GM18861 (cell line): ENCODE data around the gene RBP2.
"Not testable (repeated sequence)": the region's sequence is repeated elsewhere in the genome, so short reads cannot be mapped to it uniquely, and the experiment has no call there.

ENCODE experiments used
- ATAC-seq: cut with Tn5 transposase; IDR thresholded peaks from one replicate; pipeline ENCODE4 v1.9.1; 2021; ENCODE audit not compliant: unreplicated experiment

Gene RBP2

DNA sequence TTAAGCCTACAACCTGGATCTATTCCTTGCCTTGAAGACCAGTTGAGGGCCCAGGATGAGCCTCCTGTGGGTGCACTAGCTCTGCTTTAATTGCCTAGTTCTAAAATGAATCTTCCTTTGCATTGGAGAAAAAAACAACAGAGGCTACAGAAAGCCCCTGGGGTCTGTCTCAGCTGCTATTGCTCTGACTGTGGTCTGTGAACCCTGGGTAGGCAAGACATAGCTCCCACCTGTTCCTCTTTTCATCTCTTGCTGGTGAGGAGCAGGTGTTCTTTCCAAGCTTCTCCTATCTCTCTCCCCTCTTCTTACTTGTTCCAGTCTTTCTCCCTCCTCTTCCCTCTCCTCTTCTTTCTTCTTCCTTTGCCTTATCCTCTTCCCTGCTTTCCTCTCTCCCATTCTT, 28.8 kb downstream of the RBP2 start:
- ATAC-seq: no peak

DNA sequence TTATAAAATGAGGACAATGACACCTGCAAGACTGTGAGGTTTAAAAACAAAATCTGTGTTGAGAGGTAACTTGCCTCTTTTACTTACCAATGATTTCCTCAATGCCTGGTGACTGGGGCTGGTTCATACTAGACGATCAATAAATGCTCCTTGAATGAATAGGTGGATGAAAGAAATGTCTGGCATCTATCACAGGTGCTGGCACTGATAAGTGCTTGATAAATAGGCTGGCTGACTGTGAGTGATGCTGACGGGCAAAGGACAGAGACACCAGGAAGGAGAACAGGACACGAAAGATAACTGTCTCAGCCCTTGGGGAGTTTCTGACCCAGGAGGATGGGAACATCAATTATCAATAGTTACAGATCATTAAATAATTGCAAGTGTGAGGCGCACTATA, 31.9 kb downstream of the RBP2 start:
- no peak for ATAC-seq

DNA sequence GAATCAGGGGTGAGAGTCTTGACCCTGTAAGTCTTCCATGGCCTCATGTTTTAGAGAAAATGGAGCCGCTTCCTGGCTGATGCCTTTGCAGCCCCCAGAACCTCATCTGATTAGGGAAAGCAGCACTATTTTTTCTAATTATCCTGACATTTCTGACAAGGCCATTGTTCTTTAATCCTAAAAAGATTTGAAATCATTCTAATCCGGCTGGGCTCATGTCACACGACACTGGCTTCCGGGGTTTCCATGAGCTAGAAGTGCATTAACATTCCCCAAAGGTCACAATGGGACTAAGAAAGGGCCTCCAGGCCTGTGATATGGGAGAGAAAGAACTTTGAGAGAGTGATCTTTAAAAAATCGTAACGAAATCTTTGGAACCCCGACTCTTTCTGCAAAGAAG, 33.1 kb downstream of the RBP2 start:
- no peak for ATAC-seq

DNA sequence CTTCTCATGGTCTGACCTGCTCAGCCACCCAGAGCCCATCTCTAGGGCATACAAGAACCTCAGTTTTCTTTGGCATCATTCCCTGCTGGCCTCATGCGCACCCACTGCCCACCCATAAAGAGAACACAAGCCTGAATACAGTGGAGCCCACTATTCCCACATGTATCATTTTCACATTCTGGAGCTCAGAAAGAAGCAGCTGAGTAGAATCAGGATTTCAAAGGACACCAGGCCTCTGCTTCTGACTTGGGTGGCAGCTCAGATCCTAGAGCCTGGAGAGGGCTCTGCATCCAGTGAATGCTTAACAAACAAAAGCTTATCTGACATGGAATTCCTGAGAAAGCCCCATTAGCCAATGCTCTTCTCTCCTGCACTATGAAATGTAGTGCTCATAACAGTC, 34.7 kb downstream of the RBP2 start:
- no peak for ATAC-seq

DNA sequence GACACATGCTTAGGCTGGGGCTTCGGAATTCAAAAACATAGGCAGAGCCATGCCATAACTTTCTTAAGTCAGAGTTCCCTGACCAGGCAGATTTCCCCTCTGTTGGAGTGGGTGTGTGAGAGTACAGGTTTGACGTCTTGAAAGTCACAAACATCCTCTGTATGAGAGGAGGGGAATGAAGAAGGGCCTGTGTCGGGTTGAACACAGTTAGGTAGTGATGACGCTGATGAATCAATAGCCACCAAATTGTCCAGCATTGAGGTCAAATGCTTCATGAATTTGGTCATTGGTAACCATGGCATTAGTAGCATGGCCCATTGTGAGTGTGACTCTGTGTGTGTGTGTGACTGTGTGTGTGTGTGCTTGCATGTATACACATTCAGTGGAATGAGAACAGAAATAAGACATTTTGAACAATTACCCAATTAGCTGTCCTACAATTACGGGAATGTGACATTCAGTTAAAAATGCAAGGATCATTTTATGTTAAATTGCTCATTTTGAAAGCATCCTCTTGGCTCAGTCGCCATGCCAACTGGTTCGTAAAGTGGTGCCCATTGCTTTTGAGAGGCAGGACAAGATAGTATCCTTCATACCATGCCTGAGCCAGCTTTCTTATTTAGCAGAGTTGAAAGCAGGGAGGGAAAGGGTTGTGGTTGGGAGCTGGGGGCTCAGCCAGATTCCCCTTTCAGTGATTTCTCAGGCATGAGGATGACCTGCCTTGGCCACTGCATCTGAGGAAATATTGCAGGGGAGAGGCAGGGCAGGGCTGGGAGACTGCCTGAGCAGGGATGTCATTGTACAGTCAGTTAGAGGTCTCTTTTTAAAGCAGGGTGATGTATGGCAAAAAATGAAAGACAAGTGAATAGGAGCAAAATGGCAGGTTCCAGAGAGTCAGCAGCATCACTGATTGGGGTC, 35.4 kb downstream of the RBP2 start:
- no peak for ATAC-seq

DNA sequence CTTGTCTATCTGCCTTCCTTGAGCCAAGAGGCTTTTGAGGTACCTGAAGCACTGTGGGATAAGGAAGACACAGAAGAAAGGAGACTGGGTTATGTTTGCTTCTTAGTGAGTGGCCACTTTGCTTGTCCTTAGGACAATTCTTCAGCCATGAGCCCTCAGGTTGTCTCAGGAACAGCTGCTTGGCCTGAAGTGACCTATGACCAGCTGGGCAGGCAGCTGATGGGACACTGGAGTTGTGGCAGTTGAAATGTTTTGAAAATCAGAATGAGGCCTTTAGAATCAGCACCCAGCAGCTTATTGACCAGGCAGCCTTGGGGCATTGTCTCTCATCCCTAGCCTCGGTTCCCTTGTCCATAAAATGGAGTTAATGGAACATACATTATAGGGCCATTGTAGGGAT, 37.0 kb downstream of the RBP2 start:
- ATAC-seq: no peak

DNA sequence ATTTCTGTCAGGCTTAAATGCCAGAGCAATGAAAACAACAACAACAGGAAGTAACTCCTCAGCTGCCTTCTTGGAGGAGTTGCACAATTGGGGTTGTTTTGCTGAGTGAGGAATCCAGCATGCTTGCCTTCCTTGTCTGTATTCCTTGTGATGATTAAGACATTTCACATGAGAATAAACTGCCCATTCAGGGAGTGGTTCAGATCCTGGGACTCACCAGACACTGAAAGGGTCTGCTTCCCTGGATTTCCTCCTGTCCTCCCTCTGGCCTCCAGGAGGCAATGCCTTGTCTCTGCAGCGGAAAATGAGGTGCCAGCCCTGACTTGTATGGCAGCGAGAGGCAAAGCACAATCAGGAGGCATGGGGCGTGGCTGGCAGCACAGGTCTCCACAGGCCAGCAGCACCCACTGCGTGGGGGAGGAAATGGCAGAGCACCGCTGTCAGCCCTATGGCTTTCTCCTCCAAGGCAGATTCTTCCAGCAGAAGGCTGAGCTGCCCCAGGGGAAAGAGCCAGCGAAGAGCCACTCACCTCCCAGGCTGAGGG, 41.5 kb downstream of the RBP2 start:
- ATAC-seq: no peak

DNA sequence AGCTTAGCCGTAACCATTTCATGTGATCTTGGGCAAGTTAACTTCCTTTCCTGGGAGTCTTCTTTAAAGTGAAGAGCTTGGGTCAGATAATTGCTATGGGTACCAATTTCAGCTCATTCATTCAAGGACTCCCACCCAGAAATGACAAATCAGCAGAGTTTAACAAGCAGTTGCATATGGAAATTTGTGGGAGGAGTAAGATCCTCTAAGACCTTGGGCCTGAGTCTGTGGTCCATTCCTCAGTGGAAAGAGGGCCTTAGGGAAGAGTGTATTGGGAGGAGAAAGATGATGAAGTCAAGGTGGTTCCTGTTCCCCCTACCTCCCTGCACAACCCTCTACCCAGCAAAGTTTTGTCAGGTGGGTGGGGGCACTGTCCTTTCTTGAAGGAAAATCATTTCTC, 42.1 kb downstream of the RBP2 start:
- ATAC-seq: no peak

DNA sequence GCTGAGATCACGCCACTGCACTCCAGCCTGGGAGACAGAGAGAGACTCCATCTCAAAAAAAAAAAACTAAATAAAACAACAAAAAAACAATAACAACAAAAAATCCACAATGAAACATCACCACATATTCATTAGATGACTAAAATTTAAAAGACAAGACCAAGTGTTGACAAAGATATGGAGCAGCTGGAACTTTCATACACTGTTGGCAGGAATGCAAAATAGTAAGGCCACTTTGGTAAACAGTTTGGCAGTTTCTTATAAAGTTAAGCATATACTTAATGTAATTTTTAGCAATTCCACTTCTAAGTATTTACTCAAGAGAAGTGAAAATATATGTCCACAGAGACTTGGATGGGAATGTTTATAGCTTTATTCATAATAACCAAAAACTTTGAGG, 43.2 kb downstream of the RBP2 start:
- ATAC-seq: no peak

DNA sequence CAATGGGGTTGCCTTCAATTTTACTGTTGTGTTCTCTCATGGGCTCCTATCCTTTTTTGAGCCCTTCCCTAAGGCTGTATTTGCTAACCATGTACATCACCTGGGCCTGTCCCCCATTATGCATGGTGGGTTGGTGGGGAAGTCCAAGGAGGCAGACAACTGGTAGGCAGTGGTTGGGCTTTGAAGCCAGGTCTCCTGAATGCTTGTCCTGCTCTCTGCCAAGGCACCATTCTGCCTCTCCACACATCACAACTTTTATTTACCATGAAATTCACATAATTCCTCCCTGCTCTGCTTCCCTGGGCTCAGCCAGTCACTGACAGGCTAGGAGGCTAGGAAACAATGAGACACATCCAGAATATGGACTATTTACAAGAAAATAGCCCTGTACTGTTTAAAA, 45.8 kb downstream of the RBP2 start:
- ATAC-seq: no peak

DNA sequence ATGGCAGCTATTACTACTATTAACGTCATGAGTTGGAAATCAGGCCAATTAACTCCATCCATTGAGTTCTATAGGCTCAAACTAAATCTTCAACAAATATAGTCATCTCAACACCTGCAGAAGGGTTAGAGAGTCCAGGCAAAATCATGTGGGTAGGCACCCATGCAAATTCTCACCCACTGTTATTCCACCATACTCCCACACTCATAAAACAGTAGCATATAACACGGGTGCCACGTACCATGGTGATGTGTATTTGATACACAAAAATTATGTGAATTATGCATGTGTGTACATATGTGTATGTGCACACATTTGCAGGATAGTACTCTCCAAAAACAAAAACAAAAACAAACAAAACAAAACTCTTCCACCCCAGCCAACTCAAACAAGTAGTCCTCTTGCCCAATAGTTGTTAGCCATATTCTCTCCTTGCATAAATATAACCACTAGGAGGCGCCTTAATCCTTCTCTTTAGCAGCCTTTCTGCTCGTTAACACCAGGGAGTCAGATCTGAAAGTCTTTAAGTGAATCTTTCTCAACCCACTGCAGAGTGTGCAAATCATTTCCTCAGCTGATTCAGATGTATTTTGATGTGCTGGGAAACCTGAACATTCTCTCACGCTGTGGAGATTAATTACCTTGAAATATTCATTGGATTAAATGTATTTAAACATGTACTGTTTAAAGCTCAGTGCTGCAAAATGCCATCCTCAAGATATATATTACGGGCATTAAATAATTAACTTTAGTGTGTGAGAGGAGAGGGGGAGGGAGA, 48.8 kb downstream of the RBP2 start:
- peak; percentile 81 for ATAC-seq

DNA sequence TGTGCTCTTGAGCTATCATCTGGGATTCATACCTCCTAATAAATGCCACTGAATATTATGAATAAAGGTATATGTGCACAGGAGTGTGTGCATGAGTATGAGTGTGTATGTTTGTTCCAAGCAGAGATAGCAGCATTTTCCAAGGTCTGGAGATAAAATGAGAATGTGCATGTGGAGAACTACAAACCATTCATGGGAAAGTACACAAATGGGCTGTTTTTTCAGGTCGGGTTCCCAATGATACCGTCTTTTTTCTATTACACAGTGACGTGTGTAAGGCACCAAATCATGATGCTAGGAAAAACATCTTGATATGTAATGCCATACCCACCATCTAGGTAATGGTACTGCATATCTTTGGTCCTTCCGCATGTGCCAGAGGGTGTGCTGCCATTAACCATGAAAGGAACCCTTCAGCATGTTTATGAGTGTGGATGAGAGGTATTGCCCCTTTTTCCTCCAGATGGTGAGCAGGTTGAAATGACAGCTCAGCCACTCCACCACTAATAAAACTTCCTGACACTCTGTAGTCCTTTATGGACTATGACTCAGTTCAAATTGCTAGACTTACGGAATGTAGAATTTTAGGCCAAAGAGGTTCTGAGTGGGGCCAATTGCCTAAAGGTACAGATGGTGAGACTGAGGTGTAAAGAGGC, 50.4 kb downstream of the RBP2 start:
- ATAC-seq: no peak

DNA sequence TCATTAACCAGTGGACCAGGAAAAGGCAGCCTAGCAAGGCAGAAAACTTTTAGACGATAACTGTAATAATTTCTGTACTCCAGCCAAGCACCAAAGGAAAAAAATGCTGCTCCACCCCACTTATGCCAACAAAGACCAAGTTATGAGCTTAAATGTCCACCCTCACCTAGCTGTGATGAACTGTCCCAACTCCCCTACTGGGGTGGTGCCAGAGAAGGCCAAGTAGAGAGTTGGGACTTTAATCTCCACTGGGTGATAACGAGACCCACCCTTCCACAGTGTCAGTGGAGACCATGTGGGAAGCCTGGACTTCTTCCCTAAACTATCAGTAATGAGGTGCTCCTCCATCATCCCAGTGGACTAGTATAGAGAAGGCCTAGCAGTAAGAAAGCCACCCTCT, 53.1 kb downstream of the RBP2 start:
- ATAC-seq: no peak

DNA sequence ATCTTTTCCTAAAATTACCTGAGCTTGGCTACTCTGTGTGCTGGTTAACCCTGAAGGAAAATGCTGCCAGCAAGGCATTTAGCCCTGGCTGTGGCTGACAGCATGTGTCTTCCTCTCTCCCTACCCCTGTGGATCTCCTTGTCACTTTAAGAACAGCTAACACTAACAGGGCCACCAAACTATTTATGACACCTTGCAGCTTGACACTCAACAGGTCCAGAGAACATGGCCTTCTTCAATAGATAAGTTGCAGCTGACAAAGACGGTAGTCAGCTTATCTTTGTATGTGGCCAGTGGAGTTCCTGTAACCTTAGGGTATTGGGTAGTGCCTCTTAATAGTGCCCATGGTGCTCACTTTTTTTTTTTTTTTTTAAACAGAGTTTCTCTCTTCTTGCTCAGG, 54.9 kb downstream of the RBP2 start:
- ATAC-seq: no peak

DNA sequence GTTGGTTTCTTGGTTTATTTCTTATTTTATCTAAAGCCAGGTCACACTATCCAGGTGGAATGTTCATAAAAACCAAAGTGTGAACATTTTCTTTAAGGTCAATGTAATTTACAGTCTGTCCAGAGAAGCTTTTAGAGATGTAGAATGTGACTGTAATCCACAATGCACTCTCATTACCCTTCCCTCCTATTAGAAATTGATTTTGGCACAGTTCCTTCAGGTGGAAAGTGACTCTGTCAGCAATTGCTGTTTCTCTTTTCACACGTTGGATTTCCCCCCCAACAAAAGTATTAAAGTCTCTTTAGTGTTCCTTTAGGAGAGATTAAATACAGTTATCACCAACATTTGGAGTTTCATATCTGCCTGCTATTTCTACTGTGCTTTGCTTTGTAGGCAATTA, 55.3 kb downstream of the RBP2 start:
- ATAC-seq: no peak

DNA sequence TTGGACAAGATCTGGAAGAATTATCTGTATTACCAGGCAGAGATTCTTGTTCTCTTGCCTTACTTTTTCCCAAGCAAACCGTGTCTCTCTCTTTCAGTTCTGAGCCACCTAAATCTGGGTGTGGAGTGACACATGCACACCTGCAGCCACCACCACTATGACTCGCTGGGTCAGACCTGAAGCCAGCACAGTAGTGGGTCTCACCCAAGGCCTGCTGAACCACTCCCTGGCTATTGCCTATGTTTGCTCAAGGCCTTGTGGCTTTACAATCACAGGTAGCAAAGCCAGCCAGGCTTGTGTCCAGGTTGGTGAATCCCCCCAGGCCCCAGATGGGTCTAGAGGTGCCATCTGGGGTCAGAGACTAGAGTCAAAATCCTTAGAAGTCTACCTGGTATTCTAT, 58.2 kb downstream of the RBP2 start:
- no peak for ATAC-seq

DNA sequence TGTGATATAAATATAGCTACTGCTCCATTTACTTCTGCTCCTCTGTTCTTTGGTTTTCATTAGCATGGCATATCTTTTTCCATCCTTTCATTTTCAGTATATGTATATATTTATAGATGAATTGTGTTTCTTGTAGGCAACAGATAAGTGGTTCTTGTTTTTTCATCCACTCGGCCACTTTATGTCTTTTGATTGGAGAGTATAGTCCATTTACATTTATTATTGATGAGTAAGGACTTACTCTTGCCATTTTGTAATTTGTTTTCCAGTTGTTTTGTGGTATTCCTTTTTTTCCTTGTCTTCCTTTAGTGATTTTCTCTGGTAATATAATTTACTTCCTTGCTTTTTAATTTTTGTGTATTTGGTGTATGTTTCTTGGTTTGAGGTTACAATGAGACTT, 60.0 kb downstream of the RBP2 start:
- ATAC-seq: no peak

DNA sequence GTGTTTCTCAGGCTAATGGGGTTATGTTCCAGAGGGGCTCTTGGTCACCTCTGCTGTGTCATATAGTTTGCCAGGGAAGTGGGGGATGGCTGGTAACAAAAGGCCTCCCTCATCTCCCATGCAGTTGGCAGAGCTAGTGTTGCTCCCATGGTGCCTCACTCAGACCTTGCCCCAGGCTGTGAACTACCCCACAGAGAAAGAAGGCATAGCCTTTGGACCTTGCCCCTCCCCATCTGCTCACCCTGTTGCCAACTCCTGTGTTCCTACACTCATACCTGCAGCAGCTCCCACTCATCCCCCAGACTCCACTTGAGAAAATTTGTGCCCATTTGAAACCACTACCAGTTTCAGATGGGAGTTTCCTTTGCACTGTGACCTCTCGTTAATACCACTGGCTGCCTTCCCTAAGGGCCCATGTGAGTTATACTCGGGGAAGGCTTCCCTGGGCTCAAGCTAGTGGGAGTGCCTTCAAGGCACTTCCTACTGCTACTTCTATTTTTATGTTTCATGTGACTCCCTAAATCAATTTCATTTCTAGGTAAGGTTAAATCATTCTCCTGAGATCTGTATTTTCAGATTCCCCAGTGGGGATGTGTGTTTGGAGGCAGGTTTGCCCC, 61.6 kb downstream of the RBP2 start:
- no peak for ATAC-seq

DNA sequence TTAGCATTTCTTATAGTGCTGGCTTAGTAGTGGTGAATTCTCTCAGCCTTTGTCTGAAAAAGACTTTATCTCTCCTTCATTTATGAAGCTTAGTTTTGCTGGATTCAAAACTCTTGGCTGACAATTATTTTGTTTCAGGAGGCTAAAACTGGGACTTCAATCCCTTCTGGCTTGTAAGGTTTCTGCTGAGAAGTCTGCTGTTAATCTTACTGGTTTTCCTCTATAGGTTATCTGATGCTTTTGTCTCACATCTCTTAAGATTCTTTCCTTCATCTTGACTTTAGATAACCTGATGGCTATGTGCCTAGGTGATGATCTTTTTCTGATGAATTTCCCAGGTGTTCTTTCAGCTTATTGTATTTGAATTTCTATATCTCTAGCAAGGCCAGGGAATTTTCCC, 63.4 kb downstream of the RBP2 start:
- not testable (repeated sequence) for ATAC-seq
